NCI-H2107 treated with DMSO at 0.1 percent for 48 hours (cell line): ENCODE measurements around the gene SHROOM3.

Experiments
- DNase-seq: peaks from one replicate; lab custom pipeline; 2025; ENCODE audit not compliant: unreplicated experiment; lab: John Stamatoyannopoulos, UW

SHROOM3 gene

GRCh38 chr4:76689145-76689817 lies 254.3 kb downstream of the SHROOM3 start:
- DNase-seq, result peak; percentile 75

- peak; percentile 25 for DNase-seq
These were observed 255.2 kb downstream of the SHROOM3 start for GRCh38 chr4:76690011-76690905.

- DNase-seq, result peak; percentile 10
These were observed 255.9 kb downstream of the SHROOM3 start for GRCh38 chr4:76690906-76691275.

- DNase-seq, result no peak
These were observed 257.0 kb downstream of the SHROOM3 start for GRCh38 chr4:76691807-76692582.

GRCh38 chr4:76692761-76693160 lies 257.7 kb downstream of the SHROOM3 start:
- DNase-seq, result no peak

- DNase-seq, result no peak
These were observed 259.0 kb downstream of the SHROOM3 start for GRCh38 chr4:76694056-76694455.

GRCh38 chr4:76696109-76696508 lies 261.1 kb downstream of the SHROOM3 start:
- DNase-seq, result peak; percentile 21

GRCh38 chr4:76697129-76697803 lies 262.2 kb downstream of the SHROOM3 start:
- DNase-seq, result no peak

- no peak for DNase-seq
These were observed 263.1 kb downstream of the SHROOM3 start for GRCh38 chr4:76698141-76698540.

GRCh38 chr4:76699751-76700310 lies 264.8 kb downstream of the SHROOM3 start:
- no peak for DNase-seq

GRCh38 chr4:76702440-76703122 lies 267.6 kb downstream of the SHROOM3 start:
- DNase-seq, result no peak

- DNase-seq, result no peak
These were observed 268.1 kb downstream of the SHROOM3 start for GRCh38 chr4:76703123-76703490.

- no peak for DNase-seq
These were observed 268.6 kb downstream of the SHROOM3 start for GRCh38 chr4:76703676-76704075.

GRCh38 chr4:76704133-76704881 lies 269.3 kb downstream of the SHROOM3 start:
- DNase-seq, result no peak

GRCh38 chr4:76705472-76705871 lies 270.4 kb downstream of the SHROOM3 start:
- DNase-seq, result no peak

GRCh38 chr4:76706581-76706980 lies 271.6 kb downstream of the SHROOM3 start:
- DNase-seq, result no peak

- DNase-seq, result no peak
These were observed 274.1 kb downstream of the SHROOM3 start for GRCh38 chr4:76708971-76709771.

GRCh38 chr4:76709772-76710090 lies 274.7 kb downstream of the SHROOM3 start:
- no peak for DNase-seq

GRCh38 chr4:76712564-76712963 lies 277.5 kb downstream of the SHROOM3 start:
- no peak for DNase-seq
